ENCODE measurements around the gene PCSK6.

- TF ChIP-seq CTCF (IDR thresholded peaks at IDR 0.05; ENCODE audit: insufficient read depth, low read depth, low read length), result no peak
- no peak for TF ChIP-seq EZH2 (IDR thresholded peaks at IDR 0.05; ENCODE audit: insufficient read depth, low read length)
Measured at GRCh38 chr15:101494251-101494796, 4.8 kb upstream of the PCSK6 start.
